ENCODE results near the gene SMYD3.

GRCh38 chr1:245939756-245940345 lies 567.2 kb downstream of the SMYD3 start:
- TF ChIP-seq CTCF (IDR thresholded peaks at IDR 0.05), result no peak
- TF ChIP-seq POLR2A (IDR thresholded peaks at IDR 0.05), result no peak
